Activated effector memory CD4-positive, alpha-beta T cell treated with anti-CD3 and anti-CD28 coated beads, Interleukin-2, amount 50 U/mL, for 16 hours (primary cell): Measurements from ENCODE around the gene DNAH5.
"Not testable (repeated sequence)": the region's sequence is repeated elsewhere in the genome, so short reads cannot be mapped to it uniquely, and the experiment has no call there.

Experiments used
- DNase-seq: peaks from one replicate; pipeline ENCODE4 v3.0.0-alpha.2; 2020

The DNAH5 gene

GRCh38 chr5:13944560-13945199 is at the start of gene DNAH5:
Gene DNAH5, minus strand, starts transcription at chr5:13944688. Its CDS starts 250 bp downstream, at chr5:13944438.
- DNase-seq: no peak

- DNase-seq: no peak
Observed at GRCh38 chr5:13993926-13994325, 49.4 kb upstream of the DNAH5 start.

GRCh38 chr5:13992795-13993194 is 48.3 kb upstream of the DNAH5 start:
- no peak for DNase-seq

- DNase-seq: no peak
Observed at GRCh38 chr5:13991365-13991764, 46.9 kb upstream of the DNAH5 start.

- no peak for DNase-seq
Observed at GRCh38 chr5:13990896-13991295, 46.4 kb upstream of the DNAH5 start.

- no peak for DNase-seq
Observed at GRCh38 chr5:13989832-13990231, 45.3 kb upstream of the DNAH5 start.

GRCh38 chr5:13987843-13988464 is 43.5 kb upstream of the DNAH5 start:
- DNase-seq: no peak

- no peak for DNase-seq
Observed at GRCh38 chr5:13985731-13986418, 41.4 kb upstream of the DNAH5 start.

GRCh38 chr5:13984888-13985287 is 40.4 kb upstream of the DNAH5 start:
- DNase-seq: not testable (repeated sequence)

GRCh38 chr5:13976867-13977830 is 32.7 kb upstream of the DNAH5 start:
- DNase-seq: no peak

GRCh38 chr5:13976223-13976622 is 31.7 kb upstream of the DNAH5 start:
- DNase-seq: no peak

- DNase-seq: no peak
Observed at GRCh38 chr5:13975246-13975645, 30.8 kb upstream of the DNAH5 start.

GRCh38 chr5:13973724-13974123 is 29.2 kb upstream of the DNAH5 start:
- DNase-seq: no peak

GRCh38 chr5:13972029-13972428 is 27.5 kb upstream of the DNAH5 start:
- no peak for DNase-seq

- DNase-seq: no peak
Observed at GRCh38 chr5:13957032-13957645, 12.7 kb upstream of the DNAH5 start.

- no peak for DNase-seq
Observed at GRCh38 chr5:13956471-13956870, 12.0 kb upstream of the DNAH5 start.

GRCh38 chr5:13955896-13956295 is 11.4 kb upstream of the DNAH5 start:
- DNase-seq: no peak

GRCh38 chr5:13946111-13946510 is 1.6 kb upstream of the DNAH5 start:
- no peak for DNase-seq

GRCh38 chr5:13945271-13945670 is 783 bp upstream of the DNAH5 start:
- no peak for DNase-seq

GRCh38 chr5:13943676-13944075 is 812 bp downstream of the DNAH5 start:
- DNase-seq: no peak

GRCh38 chr5:13941468-13941867 is 3.0 kb downstream of the DNAH5 start:
- no peak for DNase-seq

GRCh38 chr5:13939638-13940037 is 4.8 kb downstream of the DNAH5 start:
- DNase-seq: no peak

GRCh38 chr5:13934921-13935320 is 9.6 kb downstream of the DNAH5 start:
- DNase-seq: no peak
